ENCODE data around the gene TCF12.

Gene TCF12

GRCh38 chr15:57053470-57053869 lies 135.0 kb downstream of the TCF12 start:
- no peak for DNase-seq (ENCODE audit: low spot score)

GRCh38 chr15:57054204-57054750 lies 135.8 kb downstream of the TCF12 start:
- DNase-seq (ENCODE audit: low spot score), result no peak

- DNase-seq (ENCODE audit: low spot score), result no peak
Observed at GRCh38 chr15:57056357-57056756, 137.9 kb downstream of the TCF12 start.

- DNase-seq (ENCODE audit: low spot score), result no peak
Observed at GRCh38 chr15:57057134-57057930, 138.9 kb downstream of the TCF12 start.

GRCh38 chr15:57059026-57059660 lies 140.7 kb downstream of the TCF12 start:
- DNase-seq (ENCODE audit: low spot score), result no peak

DNA sequence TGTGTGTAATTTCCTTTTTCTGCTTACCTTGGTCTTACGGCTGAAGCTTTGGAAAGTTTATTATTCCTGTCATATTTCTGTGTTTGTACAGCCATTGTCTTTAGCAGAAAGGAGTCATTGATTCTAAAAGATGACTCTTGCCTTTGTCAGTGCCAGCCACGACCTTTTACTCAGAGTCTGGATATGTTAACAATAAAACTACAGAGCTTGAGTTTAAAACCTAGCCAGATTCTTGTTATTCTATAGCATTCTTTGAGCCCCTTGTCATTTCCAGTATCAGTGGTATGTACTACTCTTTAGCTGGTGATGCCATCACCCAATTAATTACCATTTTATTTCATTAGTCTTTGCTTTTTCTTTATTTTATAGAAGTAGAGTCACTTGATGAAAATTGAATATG lies 142.4 kb downstream of the TCF12 start:
- DNase-seq (ENCODE audit: low spot score), result peak; percentile 85

DNA sequence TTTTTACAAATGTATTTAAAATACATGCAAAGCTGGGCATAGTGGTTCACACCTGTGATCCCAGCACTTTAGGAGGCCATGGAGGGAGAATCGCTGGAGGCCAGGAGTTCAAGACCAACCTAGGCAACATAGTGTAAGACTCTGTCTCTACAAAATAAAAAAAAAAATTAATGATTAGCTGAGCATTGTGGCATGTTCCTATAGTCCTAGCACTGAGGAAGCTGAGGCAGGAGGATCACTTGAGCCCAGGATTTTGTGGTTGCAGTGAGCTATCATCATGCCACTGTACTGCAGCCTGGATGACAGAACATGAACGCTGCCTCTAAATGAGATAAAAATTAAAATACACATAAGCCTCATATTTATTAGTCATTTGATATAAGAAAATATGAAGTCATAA lies 142.8 kb downstream of the TCF12 start:
- no peak for DNase-seq (ENCODE audit: low spot score)

GRCh38 chr15:57061696-57062095 lies 143.3 kb downstream of the TCF12 start:
- no peak for DNase-seq (ENCODE audit: low spot score)

DNA sequence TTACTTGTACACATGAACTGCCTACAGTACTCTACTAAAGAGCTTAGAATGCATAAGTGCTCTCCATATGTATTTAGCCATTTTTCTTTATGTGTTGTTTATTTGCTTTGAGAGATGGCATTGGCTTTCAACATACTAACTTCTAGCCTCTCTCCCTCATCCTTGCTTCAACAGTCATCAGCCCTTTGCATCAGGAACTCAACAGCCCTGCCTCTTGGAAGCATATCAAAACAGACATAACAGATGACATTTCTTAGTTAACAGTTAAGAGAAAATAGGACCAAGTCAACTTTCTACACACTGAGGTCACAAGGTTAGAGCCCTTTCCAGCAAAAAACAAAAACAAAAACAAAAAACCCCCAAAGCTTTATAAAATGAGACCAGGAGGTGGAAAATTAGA lies 145.6 kb downstream of the TCF12 start:
- no peak for DNase-seq (ENCODE audit: low spot score)

DNA sequence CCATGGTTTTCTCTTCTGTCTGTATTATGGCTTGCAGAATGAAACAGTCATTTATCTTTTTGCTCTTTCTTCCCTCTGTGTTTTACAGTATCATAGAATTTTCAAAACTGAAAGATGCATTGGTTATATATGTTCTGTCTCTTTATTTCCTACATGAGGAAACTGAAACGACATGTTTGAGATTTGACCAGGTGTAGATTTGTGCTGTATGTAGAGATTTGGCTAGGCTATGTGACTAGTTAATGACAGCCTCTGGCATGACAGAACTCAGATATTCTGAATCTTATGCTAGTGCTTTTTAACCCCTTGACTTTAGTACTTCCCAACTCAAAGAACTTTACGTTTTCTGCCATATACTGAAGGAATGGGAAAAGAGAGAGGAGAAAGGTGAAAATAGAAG lies 151.0 kb downstream of the TCF12 start:
- no peak for DNase-seq (ENCODE audit: low spot score)

- no peak for DNase-seq (ENCODE audit: low spot score)
Observed at GRCh38 chr15:57070674-57071073, 152.2 kb downstream of the TCF12 start.

GRCh38 chr15:57079446-57079845 lies 161.0 kb downstream of the TCF12 start:
- DNase-seq (ENCODE audit: low spot score), result peak; percentile 70

- no peak for DNase-seq (ENCODE audit: low spot score)
Observed at GRCh38 chr15:57079931-57080620, 161.6 kb downstream of the TCF12 start.

GRCh38 chr15:57082054-57082728 lies 163.7 kb downstream of the TCF12 start:
- no peak for DNase-seq (ENCODE audit: low spot score)

DNA sequence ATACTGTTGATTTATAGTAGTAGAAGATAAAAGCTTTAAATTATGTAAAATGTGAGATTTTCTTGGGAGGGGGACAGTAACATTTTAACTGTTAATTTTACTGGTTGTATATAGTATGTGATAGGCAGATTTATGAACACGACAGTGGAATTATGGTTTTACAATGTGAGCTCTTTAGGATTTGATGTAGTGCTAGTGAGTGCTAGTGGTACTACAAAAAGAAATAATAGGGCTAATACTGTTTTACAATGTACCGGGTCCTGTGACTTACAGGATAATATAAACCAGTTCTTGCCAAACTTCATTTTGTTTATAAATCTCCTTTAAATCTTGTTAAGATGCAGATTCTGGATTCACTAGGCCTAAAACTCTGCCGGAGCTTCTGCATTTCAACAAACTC lies 165.7 kb downstream of the TCF12 start:
- no peak for DNase-seq (ENCODE audit: low spot score)

DNA sequence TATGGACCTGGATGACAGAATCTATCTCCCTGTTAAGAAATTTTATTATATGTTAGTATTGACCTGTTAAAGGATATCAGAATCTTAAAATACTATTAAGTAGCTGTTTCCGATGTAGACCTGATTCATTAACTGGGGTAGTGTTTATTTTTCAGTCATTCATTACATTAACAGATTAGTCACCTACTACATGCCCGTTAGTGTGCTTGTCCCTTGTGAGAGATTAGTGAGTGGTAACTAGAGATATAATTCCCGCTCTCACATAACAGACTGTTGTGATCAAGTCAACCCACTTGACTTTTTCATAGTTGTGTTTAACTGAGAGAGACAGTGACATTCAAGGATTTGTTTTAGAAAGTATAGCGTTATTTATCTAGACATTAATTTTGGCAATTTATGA lies 166.8 kb downstream of the TCF12 start:
- DNase-seq (ENCODE audit: low spot score), result no peak

DNA sequence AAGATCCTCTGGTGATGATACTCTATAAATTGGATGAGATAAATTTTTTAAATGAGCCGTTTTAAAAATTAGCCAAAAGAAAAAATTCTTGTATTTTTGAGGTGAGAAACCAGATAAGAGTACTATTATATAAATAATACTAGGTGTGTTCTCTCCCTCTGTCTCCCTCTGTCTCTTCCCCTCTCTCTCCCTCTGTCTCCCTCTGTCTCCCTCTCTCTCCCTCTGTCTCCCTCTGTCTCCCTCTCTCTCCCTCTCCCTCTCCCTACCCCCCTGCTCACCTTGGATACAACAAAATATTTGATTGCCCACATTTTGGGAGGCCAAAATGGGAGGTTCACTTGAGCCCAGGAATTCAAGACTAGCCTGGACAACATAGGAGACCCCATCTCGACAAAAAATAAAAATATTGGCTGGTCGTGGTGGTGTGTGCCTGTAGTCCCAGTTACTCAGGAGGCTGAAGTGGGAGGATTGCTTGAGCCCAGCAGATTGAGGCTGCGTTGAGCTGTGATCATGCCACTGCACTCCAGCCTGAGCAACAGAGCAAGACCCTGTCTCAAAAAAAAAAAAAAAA lies 168.5 kb downstream of the TCF12 start:
- no peak for DNase-seq (ENCODE audit: low spot score)

- no peak for DNase-seq (ENCODE audit: low spot score)
Observed at GRCh38 chr15:57089815-57090495, 171.5 kb downstream of the TCF12 start.

GRCh38 chr15:57090496-57090859 lies 172.0 kb downstream of the TCF12 start:
- DNase-seq (ENCODE audit: low spot score), result no peak

DNA sequence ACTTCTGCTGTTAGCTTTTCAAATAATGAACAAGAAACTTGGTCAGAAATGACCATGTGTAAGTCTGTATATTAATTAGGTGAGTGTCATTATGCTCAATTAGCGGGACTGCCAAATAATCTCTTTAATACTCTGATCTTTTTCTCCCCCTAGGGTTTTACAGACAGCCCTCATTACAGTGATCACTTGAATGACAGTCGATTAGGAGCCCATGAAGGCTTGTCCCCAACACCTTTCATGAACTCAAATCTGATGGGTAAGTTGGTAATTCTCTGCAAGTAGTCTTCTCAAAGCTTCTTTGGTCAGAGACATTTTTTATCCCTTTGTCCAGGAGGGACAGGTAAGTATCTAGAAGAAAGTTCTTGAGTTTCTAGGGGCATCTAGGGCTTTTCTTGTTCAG lies 173.2 kb downstream of the TCF12 start:
- DNase-seq (ENCODE audit: low spot score), result no peak

DNA sequence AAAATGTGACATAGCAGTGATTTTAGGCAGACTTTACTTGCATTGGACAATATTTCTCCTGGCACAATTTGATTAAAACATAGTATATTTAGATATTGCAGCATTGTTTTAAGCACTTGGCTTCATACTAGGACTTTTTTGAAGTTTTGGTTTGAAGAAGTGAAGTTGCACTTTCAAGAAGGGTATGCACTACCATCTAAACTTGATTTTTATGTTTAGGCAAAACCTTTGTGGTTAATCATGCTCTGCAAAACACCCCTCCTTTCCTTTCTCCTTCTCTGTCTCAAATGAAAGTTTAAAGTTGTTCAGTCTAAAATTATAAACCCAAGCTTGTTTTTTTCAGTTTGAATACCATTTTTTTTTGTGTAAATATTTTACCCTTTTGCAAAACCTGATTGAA lies 173.8 kb downstream of the TCF12 start:
- no peak for DNase-seq (ENCODE audit: low spot score)

Data from putamen (tissue), 1 donor.